H1 (cell line): Measurements from ENCODE around the gene PHC2. TPM values are rescaled to one million over a fixed set of nuclear protein-coding genes. Genes with fewer than 3 reads are reported as not detected.

Experiments used
- CTCF ChIA-PET: fragments of 300-600 bp; sonication (Branson Sonifier 250); formaldehyde crosslinking; loops from one replicate; lab custom pipeline; 2021; ENCODE audit not compliant: partially characterized antibody; lab: Charles Lee
- POLR2A ChIA-PET: fragments of 300-600 bp; sonication (Branson Sonifier 250); formaldehyde crosslinking; loops from one replicate; lab custom pipeline; 2021; ENCODE audit warnings: inconsistent platforms; ENCODE audit not compliant: partially characterized antibody; lab: Charles Lee
- DNase-seq, 2 experiments: peaks; one replicate each; pipeline versions ENCODE4 v3.0.0 to v3.0.0-alpha.2; 2010 to 2022; ENCODE audit warnings: low spot score in 2 of 2, low read depth in 1 of 2, mixed read lengths in 1 of 2
- FAIRE-seq: peaks from 2 replicates; lab custom pipeline; 2011; peaks lifted over from hg19 to GRCh38; lab: Jason Lieb, UNC
- H2AFZ ChIP-seq: 2 replicates; pipeline ENCODE4 v1.8.1; 2012; ENCODE audit warnings: low read length, inconsistent platforms
- H2AK5ac ChIP-seq: 2 replicates; pipeline ENCODE4 v1.6.1; 2013; ENCODE audit warnings: low read depth, low read length
- H2BK120ac ChIP-seq: replicated peaks from 2 replicates; pipeline ENCODE3; 2013; ENCODE audit warnings: low read depth, low read length, inconsistent platforms
- H2BK12ac ChIP-seq: 2 replicates; pipeline ENCODE4 v1.6.1; 2013; ENCODE audit warnings: low read depth, low read length
- H2BK15ac ChIP-seq: 2 replicates; pipeline ENCODE4 v1.6.1; 2013; ENCODE audit warnings: low read length
- H2BK20ac ChIP-seq: 2 replicates; pipeline ENCODE4 v1.6.1; 2013; ENCODE audit warnings: low read length
- H2BK5ac ChIP-seq: 2 replicates; pipeline ENCODE4 v1.6.1; 2013; ENCODE audit warnings: low read depth, low read length
- H3K14ac ChIP-seq: 2 replicates; pipeline ENCODE4 v1.6.1; 2013; ENCODE audit warnings: inconsistent platforms; ENCODE audit not compliant: insufficient read length
- H3K18ac ChIP-seq: 2 replicates; pipeline ENCODE4 v1.6.1; 2013; ENCODE audit warnings: low read length; ENCODE audit errors: extremely low read depth
- H3K23ac ChIP-seq: 2 replicates; pipeline ENCODE4 v1.6.1; 2013; ENCODE audit warnings: inconsistent platforms; ENCODE audit not compliant: insufficient read length
- H3K23me2 ChIP-seq: 2 replicates; pipeline ENCODE4 v1.6.1; 2013; ENCODE audit warnings: low read depth, low read length
- H3K27ac ChIP-seq: 2 replicates; pipeline ENCODE4 v1.6.1; 2011; ENCODE audit warnings: low read depth, low read length, inconsistent platforms
- H3K27me3 ChIP-seq, 4 experiments: replicated peaks in 1 of 4; 1 replicate in 1 of 4; 2 replicates in 3 of 4; pipeline versions ENCODE4 v1.6.1 to v1.8.1; 2011 to 2013; ENCODE audit warnings: low read length in 3 of 4, mild to moderate bottlenecking in 3 of 4, inconsistent platforms in 2 of 4, mixed read lengths in 2 of 4, moderate library complexity in 1 of 4; ENCODE audit not compliant: control insufficient read depth in 3 of 4, insufficient read depth in 3 of 4; ENCODE audit errors: extremely low read depth in 1 of 4
- H3K36me3 ChIP-seq, 4 experiments: 2 replicates each; pipeline versions ENCODE4 v1.6.1 to v1.8.1; 2011 to 2013; ENCODE audit warnings: mild to moderate bottlenecking in 4 of 4, low read length in 3 of 4, moderate library complexity in 2 of 4, control low read depth in 1 of 4, inconsistent platforms in 1 of 4; ENCODE audit not compliant: insufficient read depth in 4 of 4, control insufficient read depth in 2 of 4
- H3K4ac ChIP-seq: replicated peaks from 2 replicates; pipeline ENCODE3; 2013; ENCODE audit warnings: low read length, low read depth, mixed read lengths, inconsistent platforms; ENCODE audit not compliant: insufficient read length
- H3K4me1 ChIP-seq, 4 experiments: replicated peaks in 1 of 4; 1 replicate in 1 of 4; 2 replicates in 3 of 4; pipeline versions ENCODE4 v1.6.1 to v1.8.1; 2011 to 2013; ENCODE audit warnings: low read length in 3 of 4, inconsistent platforms in 2 of 4, mixed read lengths in 1 of 4; ENCODE audit not compliant: insufficient read depth in 4 of 4, control insufficient read depth in 3 of 4
- H3K4me2 ChIP-seq, 2 experiments: 2 replicates each; pipeline versions ENCODE4 v1.6.1 to v1.8.1; 2011 to 2013; ENCODE audit warnings: low read depth in 2 of 2, low read length in 2 of 2, control low read depth in 1 of 2, inconsistent platforms in 1 of 2, mild to moderate bottlenecking in 1 of 2; ENCODE audit not compliant: insufficient read depth in 1 of 2
- H3K4me3 ChIP-seq, 4 experiments: fragments of 200-600, 300-600 bp in 1 of 4; sonication (generic), shearing (Covaris generic), sonication (Bioruptor Twin) in 1 of 4; 2 replicates each; pipeline versions ENCODE4 v1.5.1 to v1.8.1; 2011 to 2016; ENCODE audit warnings: low read length in 4 of 4, low read depth in 3 of 4, control low read depth in 2 of 4, inconsistent platforms in 2 of 4, mild to moderate bottlenecking in 2 of 4, mixed read lengths in 1 of 4, moderate library complexity in 1 of 4; ENCODE audit not compliant: insufficient read depth in 2 of 4; ENCODE audit errors: extremely low read depth in 1 of 4
- H3K56ac ChIP-seq: replicated peaks from 2 replicates; pipeline ENCODE3; 2013; ENCODE audit warnings: low read depth, mild to moderate bottlenecking, mixed read lengths, low read length, inconsistent platforms; ENCODE audit not compliant: insufficient read length
- H3K79me1 ChIP-seq: 2 replicates; pipeline ENCODE4 v1.6.1; 2013; ENCODE audit warnings: low read depth, low read length, control low read depth
- H3K79me2 ChIP-seq, 2 experiments: 2 replicates each; pipeline versions ENCODE4 v1.6.1 to v1.8.1; 2012 to 2013; ENCODE audit warnings: low read length in 2 of 2, mild to moderate bottlenecking in 2 of 2, inconsistent platforms in 1 of 2; ENCODE audit not compliant: insufficient read depth in 2 of 2, control insufficient read depth in 1 of 2
- H3K9ac ChIP-seq, 4 experiments: replicated peaks in 1 of 4; 1 replicate in 1 of 4; 2 replicates in 3 of 4; pipeline versions ENCODE4 v1.6.1 to v1.8.1; 2011 to 2013; ENCODE audit warnings: low read depth in 3 of 4, low read length in 3 of 4, control low read depth in 2 of 4, mild to moderate bottlenecking in 2 of 4, moderate library complexity in 2 of 4, inconsistent platforms in 1 of 4; ENCODE audit errors: extremely low read depth in 1 of 4
- H3K9me3 ChIP-seq, 2 experiments: 2 replicates each; pipeline versions ENCODE4 v1.6.1 to v1.8.1; 2012 to 2013; ENCODE audit warnings: mild to moderate bottlenecking in 2 of 2, moderate library complexity in 2 of 2, control low read depth in 1 of 2, inconsistent platforms in 1 of 2, low read depth in 1 of 2, low read length in 1 of 2, mixed read lengths in 1 of 2; ENCODE audit not compliant: insufficient read depth in 2 of 2
- H4K20me1 ChIP-seq, 2 experiments: replicated peaks in 1 of 2; 2 replicates each; pipeline versions ENCODE3 to v1.8.1; 2011 to 2013; ENCODE audit warnings: inconsistent platforms in 2 of 2, low read length in 2 of 2, mild to moderate bottlenecking in 1 of 2; ENCODE audit not compliant: insufficient read depth in 2 of 2, control insufficient read depth in 1 of 2
- H4K5ac ChIP-seq: 2 replicates; pipeline ENCODE4 v1.6.1; 2013; ENCODE audit warnings: low read length, low read depth, mixed read lengths, inconsistent platforms; ENCODE audit not compliant: insufficient read length
- H4K8ac ChIP-seq: 2 replicates; pipeline ENCODE4 v1.8.0; 2013; ENCODE audit warnings: mild to moderate bottlenecking, moderate library complexity, low read length, inconsistent platforms; ENCODE audit not compliant: insufficient read depth; ENCODE audit errors: extremely low read depth
- H4K91ac ChIP-seq: replicated peaks from 2 replicates; pipeline ENCODE3; 2013; ENCODE audit warnings: low read length, mixed read lengths, inconsistent platforms; ENCODE audit not compliant: insufficient read length
- ATF2 ChIP-seq: IDR thresholded peaks from 2 replicates; pipeline ENCODE4 v1.6.1; 2012; ENCODE audit warnings: low read length, inconsistent platforms
- BCL11A ChIP-seq, 2 experiments: IDR thresholded peaks; one replicate each; pipeline ENCODE4 v1.6.1; 2011; ENCODE audit warnings: low read depth in 2 of 2, low read length in 2 of 2, mild to moderate bottlenecking in 2 of 2
- MAFK ChIP-seq: IDR thresholded peaks from 2 replicates; pipeline ENCODE4 v1.6.1; 2012; ENCODE audit warnings: low read depth, mild to moderate bottlenecking, improper control_type of control experiment, low read length
- WGBS, 2 experiments: shearing (Covaris generic) in 1 of 2; methylation state at CpG; one replicate each; pipeline versions ENCODE4 v1.1.6 to v1.1.7; 2013 to 2015; ENCODE audit warnings: low lambda C conversion rate in 2 of 2, mixed read lengths in 2 of 2, inconsistent platforms in 1 of 2, low coverage in 1 of 2, missing lambda C conversion rate in 1 of 2; ENCODE audit not compliant: insufficient replicate concordance in 2 of 2, insufficient coverage in 1 of 2, insufficient read length in 1 of 2; ENCODE audit errors: extremely low coverage in 1 of 2, missing lambda C conversion rate in 1 of 2; 5-methylcytosine and 5-hydroxymethylcytosine counted together
- polyA plus RNA-seq, 7 experiments: library from polyadenylated mRNA; depleted of rRNA in 3 of 7; stranded (reverse) in 5 of 7; unstranded in 2 of 7; fragments of >200 nt in 5 of 7; fragments of 200-250 nt in 2 of 7; gene quantifications; 1 replicate in 5 of 7; 2 replicates in 1 of 7; 4 replicates in 1 of 7; pipeline versions ENCODE4 v1.2.1 to v1.2.3, GENCODE V29; 2011 to 2013; ENCODE audit warnings: missing spikeins in 2 of 7, mixed read lengths in 2 of 7
- total RNA-seq: library from RNA; stranded (reverse); fragmentation: NEBNext Ultra II Directional; extraction: Animal tissue kit (Norgen Biotek cat#: 25700); gene quantifications from 2 replicates; pipeline ENCODE4 v1.2.1, GENCODE V29; 2021

PHC2 gene
- total and polyA plus RNA-seq, 2 of the 8 experiments (the other 6 are each of a cell fraction or from before 2014, with no cell fraction given) = 5.6 to 14.2 TPM

- Histone ChIP-seq H2BK12ac (0 out of 2 replicates have a peak overlapping the region, but pooled peaks have one; percentile 53), H3K23me2 (no peaks in the 10 kb centered on the region), H3K4ac (peak overlapping the region; percentile 12), H3K27ac (no peak overlapping the region), H3K79me2 (no peaks in the 10 kb centered on the region), H3K79me1 (no peaks in the 10 kb centered on the region), H3K4me1 (peaks cover 23 to 53% (median 30%) of the 10 kb centered on the region in 4 experiments), H2AFZ (no peak overlapping the region), H2AK5ac (no peak overlapping the region), H3K56ac (no peak overlapping the region), H4K20me1 (peaks cover 0 to 2% of the 10 kb centered on the region in 2 experiments), H3K23ac (no peak overlapping the region), H4K8ac (no peak overlapping the region), H4K5ac (peak overlapping the region; percentile 35), H3K27me3 (peaks cover 0 to 4% (median 3%) of the 10 kb centered on the region in 4 experiments; a peak in 3 of 7 replicates), H2BK20ac (no peak overlapping the region), H3K9me3 (no peaks in the 10 kb centered on the region), H2BK15ac (no peak overlapping the region), H3K18ac (no peak overlapping the region), H3K36me3 (no peaks in the 10 kb centered on the region), H3K4me2 (peak overlapping the region; percentile 51 to 66; a peak in 1 of 4 replicates), H3K14ac (no peak overlapping the region), H4K91ac (no peak overlapping the region), H2BK120ac (no peak overlapping the region), H3K4me3 (peak overlapping the region in 1 of 4 experiments; percentile 33; a peak in 1 of 8 replicates), H3K9ac (no peak overlapping the region), H2BK5ac (no peak overlapping the region)
- ChIA-PET CTCF (interaction anchor here (0.9 to 4.4 kb wide), 9 partner anchors 11 to 202 kb away, joined by 3 to 37 read pairs (median 5); partner anchors contain the start of gene A3GALT2), POLR2A (interaction anchor here (1.3 to 1.5 kb wide), 2 partner anchors 22 to 26 kb away, joined by 3 to 5 read pairs; no protein-coding TSS in a partner anchor)
- no peak for DNase-seq
- WGBS, 2 experiments = 84% methylated on average over 6 of the region's 6 CpGs; no CpG with 5 or more reads in 1 of the 2 experiments
- FAIRE-seq = no peak
- no peak for TF ChIP-seq ATF2
- no peak for TF ChIP-seq BCL11A (IDR thresholded peaks at IDR 0.05; ENCODE audit: low read depth in 2 of 2, low read length in 2 of 2)
- no peak for TF ChIP-seq MAFK
Measured at GRCh38 chr1:33341190-33341589, 89.7 kb downstream of the PHC2 start.
